Globus pallidus (tissue), 1 donor: ENCODE measurements around the gene HASPIN.

Experiments
- DNase-seq: peaks from one replicate; pipeline ENCODE4 v3.0.0-alpha.2; 2015; ENCODE audit warnings: low spot score

HASPIN gene

GRCh38 chr17:3723556-3724377 lies at the start of gene HASPIN:
Gene HASPIN, plus strand, starts transcription at chr17:3723903. Its CDS starts 33 bp downstream, at chr17:3723936.
- DNase-seq, result peak; percentile 78

DNA sequence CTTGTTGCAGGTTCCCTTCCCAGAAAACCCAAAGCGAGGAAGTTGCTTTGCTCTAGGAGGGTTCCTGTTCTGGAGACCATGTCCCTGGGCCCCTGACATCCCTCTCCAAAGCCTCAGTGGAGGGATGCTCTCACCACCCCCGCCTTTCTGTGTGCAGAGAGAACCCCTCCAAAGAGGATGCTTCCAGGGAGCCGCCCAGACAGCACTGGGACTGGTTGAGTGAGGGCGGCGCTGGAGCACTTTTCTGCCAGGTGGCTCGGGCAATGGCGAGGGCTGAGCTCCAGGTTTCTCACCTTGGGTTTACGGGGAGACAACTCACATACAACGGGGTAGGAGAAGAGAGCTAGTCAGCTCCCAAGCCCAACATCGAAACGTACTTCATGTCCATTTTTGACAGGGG lies 47.8 kb upstream of the HASPIN start:
- no peak for DNase-seq

DNA sequence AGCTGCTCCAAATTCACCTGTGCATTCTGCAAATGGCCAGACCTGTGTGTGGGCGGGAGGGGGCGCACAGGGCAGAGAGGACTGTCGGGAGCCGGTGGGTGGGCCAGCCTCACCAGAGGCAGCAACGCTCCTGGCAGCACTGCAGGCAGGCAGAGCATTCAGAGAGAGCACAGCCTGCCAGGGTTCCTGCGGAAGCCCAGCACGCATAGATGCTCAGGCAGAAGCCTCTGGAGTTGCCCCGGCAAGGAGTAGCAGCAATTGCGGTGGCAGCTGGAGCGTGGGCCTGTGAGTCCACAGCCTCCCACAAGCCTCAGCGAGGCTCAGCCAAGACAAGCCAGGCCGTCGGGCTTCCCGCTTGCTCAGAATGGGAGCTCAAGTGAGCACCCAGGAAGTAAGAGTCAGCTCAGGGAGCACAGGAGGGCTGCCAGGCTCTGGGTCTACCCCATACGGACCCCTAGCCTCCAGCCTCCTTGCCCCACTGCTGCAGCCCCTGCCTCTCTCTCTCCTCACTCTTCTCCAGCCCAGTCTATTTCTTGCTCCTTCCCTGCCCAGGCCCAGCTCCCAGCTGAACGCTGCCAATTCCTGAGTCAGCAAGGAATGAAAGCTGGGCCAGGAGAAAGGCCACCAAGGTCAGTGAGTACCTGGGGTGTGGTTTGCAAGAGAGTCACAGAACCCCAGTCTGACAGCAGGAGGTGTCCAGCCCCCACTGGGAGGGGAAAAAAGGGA lies 45.4 kb upstream of the HASPIN start:
- no peak for DNase-seq

DNA sequence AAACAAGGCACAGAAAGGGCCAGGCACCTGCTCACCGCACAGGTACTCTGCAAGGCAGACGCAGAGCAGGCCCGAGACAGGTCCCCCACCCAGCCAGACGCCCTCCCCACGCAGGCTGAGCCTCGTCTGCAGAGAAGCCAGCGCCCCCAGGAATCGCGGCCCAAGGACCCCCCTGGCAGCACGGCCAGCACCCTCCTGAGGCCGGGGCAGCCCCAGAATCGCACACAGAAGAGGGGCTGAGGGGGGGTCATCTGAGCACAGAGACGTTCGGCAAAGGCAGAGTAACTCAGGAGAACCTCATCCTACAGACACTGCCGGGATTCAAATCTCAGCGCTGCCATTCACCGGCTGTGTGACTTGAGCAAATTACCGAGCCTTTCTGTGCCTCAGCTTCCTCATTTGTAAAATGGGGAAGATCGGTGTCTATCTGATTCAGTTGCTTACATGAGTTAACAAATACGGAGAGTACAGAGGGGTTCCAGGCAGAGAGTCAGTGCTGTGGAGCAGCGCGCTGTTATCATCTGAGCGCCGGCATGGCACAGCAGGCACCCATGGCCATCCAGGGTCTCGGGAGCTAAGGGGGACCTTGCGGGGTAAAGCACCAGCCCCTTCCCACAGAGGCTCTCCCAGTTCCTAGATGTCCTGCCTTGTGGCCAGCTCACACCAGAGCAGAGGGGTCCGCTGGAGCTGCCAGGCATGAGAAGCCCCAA lies 44.7 kb upstream of the HASPIN start:
- DNase-seq, result no peak

DNA sequence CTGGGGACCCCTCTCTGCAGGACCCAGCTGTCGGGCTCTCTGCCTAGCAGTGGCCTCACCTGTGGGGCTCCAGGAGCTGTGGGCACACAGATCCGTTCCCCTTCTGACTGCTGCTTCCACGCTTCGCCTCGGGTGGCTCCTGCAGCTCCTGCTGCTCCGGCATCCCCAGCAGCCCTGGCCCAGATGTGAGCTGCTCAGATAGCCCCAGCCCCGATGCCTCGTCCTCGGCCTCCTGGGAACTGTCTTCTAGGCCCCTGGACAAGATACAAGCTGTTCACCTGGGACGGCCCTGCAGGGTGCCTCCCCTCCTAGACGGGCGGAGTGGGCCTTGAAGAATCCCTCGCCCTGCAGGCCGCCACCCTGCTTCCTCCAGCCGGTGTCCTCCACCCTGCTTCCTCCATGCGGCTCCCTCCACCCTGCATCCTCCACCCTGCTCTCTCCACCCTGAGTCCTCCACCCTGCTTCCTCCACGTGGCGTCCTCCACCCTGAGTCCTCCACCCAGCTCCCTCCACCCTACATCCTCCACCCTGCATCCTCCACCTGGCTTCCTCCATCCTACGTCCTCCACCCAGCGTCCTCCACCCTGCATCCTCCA lies 44.1 kb upstream of the HASPIN start:
- no peak for DNase-seq

GRCh38 chr17:3681057-3681456 lies 42.6 kb upstream of the HASPIN start:
- DNase-seq, result no peak

GRCh38 chr17:3681565-3681964 lies 42.1 kb upstream of the HASPIN start:
- no peak for DNase-seq

DNA sequence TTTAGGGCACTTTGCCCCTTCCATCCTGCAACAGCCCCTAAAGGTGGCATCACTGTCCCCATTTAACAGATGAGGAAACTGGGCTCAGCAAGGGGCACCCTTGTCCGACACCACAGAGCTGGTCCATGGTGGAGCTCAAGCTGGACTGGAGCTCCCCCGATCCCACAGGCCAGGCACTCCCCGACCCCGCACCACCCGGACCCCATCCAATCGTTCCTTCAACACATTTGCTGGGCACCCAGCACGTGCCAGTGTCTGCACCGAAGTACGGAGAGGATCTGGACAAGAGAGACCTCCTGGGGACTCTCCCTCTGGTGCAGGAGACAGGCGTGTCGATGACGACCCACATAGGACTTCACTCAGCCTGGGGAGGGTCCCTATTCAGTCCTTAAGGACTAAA lies 41.7 kb upstream of the HASPIN start:
- no peak for DNase-seq

DNA sequence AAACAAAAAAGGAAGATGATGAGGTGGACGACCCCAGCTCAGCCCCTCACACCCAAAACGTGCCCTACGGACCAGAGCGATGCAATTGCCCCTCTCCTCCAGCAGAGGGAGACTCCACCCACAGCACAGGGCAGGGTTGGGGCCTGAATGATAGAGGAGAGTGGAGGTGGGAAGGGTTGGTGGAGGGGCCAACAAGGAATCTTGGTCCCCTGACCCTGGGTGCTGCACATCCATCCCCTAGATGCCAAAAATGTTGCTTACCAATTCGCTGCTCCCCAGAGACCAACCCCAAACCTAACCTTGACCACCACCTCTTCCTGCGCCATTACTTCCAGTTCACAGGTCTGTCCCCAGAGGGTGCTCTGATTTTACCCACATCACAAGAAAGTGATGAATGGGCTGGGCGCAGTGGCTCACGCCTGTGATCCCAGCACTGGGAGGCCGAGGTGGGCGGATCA lies 40.6 kb upstream of the HASPIN start:
- no peak for DNase-seq

GRCh38 chr17:3685174-3685573 lies 38.5 kb upstream of the HASPIN start:
- DNase-seq, result no peak

- no peak for DNase-seq
Observed at GRCh38 chr17:3688027-3688553, 35.6 kb upstream of the HASPIN start.

DNA sequence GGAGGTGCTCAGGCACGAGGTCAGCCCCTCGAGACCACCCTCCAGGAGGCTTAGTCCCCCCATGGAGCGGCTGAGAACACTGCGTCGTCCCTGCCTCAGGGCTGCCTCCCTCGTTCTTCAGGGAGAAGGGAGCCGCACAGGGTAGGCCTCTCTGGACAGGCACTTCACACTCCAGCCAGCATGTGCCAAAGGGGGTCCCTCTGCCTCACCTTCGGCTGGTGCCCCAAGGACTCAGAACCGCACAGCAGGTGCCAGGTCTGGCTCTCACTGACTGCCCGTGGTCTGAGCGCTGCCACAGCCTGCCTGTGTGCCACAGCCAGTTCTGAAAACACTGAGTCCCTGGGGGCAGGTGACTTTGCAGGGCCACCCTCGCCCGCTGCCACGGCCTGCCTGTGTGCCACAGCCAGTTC lies 34.8 kb upstream of the HASPIN start:
- DNase-seq, result no peak

- no peak for DNase-seq
Observed at GRCh38 chr17:3689262-3690093, 34.2 kb upstream of the HASPIN start.

DNA sequence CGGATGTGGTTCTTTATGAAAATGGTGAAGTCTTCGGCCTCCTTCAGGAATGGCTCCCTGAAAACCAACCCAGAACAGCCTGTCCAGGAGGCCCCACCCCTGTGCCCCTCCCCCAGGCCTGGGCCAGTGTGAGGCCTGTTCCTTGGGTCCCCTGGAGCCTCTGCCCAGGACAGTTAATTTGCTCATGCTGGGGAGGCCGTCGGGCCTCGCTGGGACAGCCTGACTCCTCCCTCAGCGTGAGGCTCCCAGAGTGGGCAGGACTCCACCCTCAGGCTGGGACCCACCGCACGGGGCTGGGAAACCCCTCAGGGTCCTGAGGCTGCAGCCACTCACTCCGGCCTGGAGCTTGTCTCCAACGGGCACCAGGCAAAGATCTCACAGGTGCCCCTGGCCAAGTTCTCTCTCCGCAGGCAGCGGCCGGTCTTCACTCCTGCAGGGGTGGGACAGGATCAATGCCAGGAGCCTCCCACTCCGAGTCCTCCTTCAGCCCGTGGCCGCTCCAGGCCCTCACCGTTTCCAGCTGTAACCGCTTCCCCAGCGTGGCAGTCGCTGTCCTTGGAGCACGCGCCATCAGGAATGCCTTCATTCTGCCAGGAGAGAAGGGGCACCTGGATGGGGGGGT lies 33.5 kb upstream of the HASPIN start:
- no peak for DNase-seq

GRCh38 chr17:3691617-3692067 lies 32.1 kb upstream of the HASPIN start:
- no peak for DNase-seq

- DNase-seq, result no peak
Observed at GRCh38 chr17:3692346-3692745, 31.4 kb upstream of the HASPIN start.

GRCh38 chr17:3693141-3693540 lies 30.6 kb upstream of the HASPIN start:
- no peak for DNase-seq

DNA sequence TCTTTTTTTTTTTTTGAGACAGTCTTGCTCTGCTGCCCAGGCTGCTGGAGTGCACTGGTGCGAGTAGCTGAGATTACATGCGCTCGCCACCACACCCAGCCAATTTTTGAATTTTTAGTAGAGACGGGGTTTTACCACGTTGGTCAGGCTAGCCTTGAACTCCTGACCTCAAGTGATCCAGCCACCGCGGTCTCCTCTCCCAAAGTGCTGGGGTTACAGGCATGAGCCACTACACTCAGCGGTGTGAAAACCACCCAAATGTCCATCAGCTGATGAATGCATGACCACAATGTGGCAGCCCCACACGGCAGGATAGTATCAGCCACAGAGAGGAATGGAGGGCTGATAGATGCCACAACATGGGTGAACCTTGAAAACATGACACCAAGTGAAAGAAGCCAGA lies 29.9 kb upstream of the HASPIN start:
- DNase-seq, result no peak

DNA sequence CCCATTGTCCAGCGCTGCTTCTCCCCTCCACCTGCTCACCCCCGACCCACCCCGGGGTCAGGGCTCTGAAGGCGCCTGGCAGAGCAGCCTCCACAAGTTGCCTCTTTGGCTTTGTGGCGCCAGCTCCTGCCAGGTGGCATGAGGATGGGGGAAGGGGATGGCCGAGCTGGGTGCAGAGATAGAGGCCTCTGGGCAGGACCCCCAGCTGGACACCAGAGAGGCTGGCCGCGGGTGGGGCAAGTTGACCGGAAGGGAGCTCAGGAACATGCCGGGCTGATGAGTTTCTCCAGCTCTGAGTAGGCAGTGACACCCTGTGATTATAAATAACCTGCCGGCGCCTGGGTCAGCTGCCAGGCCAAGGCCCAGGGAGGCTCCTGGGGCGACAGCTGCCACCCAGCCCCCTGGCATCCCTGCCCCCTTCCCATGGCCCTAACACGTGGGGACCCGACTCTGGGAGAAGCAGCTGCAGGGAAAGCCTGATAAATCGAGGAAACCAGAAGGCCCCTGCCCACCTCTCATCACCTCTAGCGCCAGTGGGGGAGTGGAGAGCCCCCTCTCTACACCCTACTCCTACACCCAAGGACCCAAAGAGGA lies 28.5 kb upstream of the HASPIN start:
- DNase-seq, result no peak

DNA sequence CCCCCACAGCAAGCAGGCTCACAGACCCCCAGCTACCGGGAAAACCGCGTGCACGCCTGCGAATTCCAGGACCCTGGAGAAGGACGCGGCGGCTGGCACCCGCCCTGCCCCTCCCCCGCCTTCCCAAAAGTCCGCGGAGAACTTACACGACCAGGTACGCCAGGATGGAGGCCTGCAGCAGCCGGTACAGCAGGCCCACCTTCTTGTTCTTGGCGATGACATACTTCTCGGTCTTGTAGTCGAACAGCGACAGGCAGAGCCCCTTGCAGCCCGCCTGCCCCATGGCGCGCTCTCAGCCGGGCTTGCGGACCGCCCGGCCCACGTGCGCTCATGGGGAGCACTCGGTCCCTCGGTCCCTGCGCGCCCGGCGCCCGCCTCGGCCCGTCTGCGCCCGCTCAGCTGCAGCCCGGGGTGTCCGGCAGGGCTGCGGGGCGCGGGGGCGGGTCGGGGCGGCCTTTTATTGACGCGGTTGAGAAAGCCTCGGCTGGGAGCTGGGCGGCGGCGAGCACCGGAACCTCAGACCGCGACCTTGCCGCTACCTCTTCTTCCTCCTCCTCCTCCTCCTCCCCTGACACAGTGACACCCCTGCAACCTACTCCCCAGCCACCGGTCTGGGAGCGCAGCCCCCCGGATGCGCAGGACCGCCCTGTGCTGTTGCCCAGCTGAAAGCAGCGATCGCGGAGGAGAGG lies 27.8 kb upstream of the HASPIN start, which contains the start of gene P2RX5:
P2RX5 (minus strand) TSS at position 433 of the 689 bp plus-strand sequence; CDS start at position 283, 150 bp downstream.
- no peak for DNase-seq
